PC-9 (cell line): ENCODE data around the gene ARID5B. TPM values are rescaled to one million over a fixed set of nuclear protein-coding genes. Genes with fewer than 3 reads are reported as not detected.

Source experiments
- BruUV-seq: library from RNA; stranded (reverse); fragments of 400-500 nt; replicated peaks from 2 replicates; lab custom pipeline; 2021; lab: Mats Ljungman, UMichigan
- CTCF ChIA-PET: fragments of 300-600 bp; sonication (Branson Sonifier 250); formaldehyde crosslinking; loops from one replicate; lab custom pipeline; 2022; ENCODE audit warnings: antibody characterized with exemption; lab: Charles Lee
- POLR2A ChIA-PET: fragments of 300-600 bp; sonication (Branson Sonifier 250); formaldehyde crosslinking; loops from one replicate; lab custom pipeline; 2022; ENCODE audit warnings: antibody characterized with exemption; ENCODE audit not compliant: unreplicated experiment; lab: Charles Lee
- DNase-seq, 2 experiments: peaks; one replicate each; pipeline versions ENCODE4 v3.0.0 to v3.0.0-alpha.2; 2015 to 2022; ENCODE audit warnings: mixed read lengths in 1 of 2
- H2AFZ ChIP-seq: fragments of 200-600 bp; sonication (generic); 2 replicates; pipeline ENCODE4 v1.8.1; 2017; ENCODE audit warnings: antibody characterized with exemption
- H3F3A ChIP-seq: fragments of 200-600 bp; sonication (generic); 2 replicates; pipeline ENCODE4 v1.8.1; 2017; ENCODE audit warnings: antibody characterized with exemption, mild to moderate bottlenecking, low read depth; ENCODE audit not compliant: insufficient read depth
- H3K27ac ChIP-seq: fragments of 200-600 bp; sonication (generic); 2 replicates; pipeline ENCODE4 v1.6.1; 2016; ENCODE audit warnings: mixed run types
- H3K27me3 ChIP-seq: fragments of 200-600 bp; sonication (generic); 2 replicates; pipeline ENCODE4 v1.6.1; 2016; ENCODE audit warnings: low read depth, mixed run types; ENCODE audit not compliant: insufficient read depth
- H3K36me3 ChIP-seq: fragments of 200-600 bp; sonication (generic); 2 replicates; pipeline ENCODE4 v1.6.1; 2016; ENCODE audit warnings: low read depth, mixed run types
- H3K4me1 ChIP-seq: fragments of 200-600 bp; sonication (generic); replicated peaks from 2 replicates; pipeline ENCODE4 v1.6.1; 2016; ENCODE audit warnings: mixed run types; ENCODE audit not compliant: insufficient read depth
- H3K4me2 ChIP-seq: fragments of 200-600 bp; sonication (generic); 2 replicates; pipeline ENCODE4 v1.6.1; 2017; ENCODE audit warnings: mixed run types
- H3K4me3 ChIP-seq: fragments of 200-600 bp; sonication (generic); 2 replicates; pipeline ENCODE4 v1.6.1; 2016; ENCODE audit warnings: mixed run types
- H3K79me2 ChIP-seq: fragments of 200-600 bp; sonication (generic); 2 replicates; pipeline ENCODE4 v1.6.1; 2017; ENCODE audit warnings: low read depth, mixed run types
- H3K9me2 ChIP-seq: fragments of 200-600 bp; sonication (generic); 2 replicates; pipeline ENCODE4 v1.8.1; 2017; ENCODE audit warnings: mild to moderate bottlenecking; ENCODE audit not compliant: insufficient read depth
- H3K9me3 ChIP-seq: fragments of 200-600 bp; sonication (generic); 2 replicates; pipeline ENCODE4 v1.8.1; 2016; ENCODE audit warnings: low read depth; ENCODE audit not compliant: insufficient read depth
- H4K20me1 ChIP-seq: fragments of 200-600 bp; sonication (generic); 2 replicates; pipeline ENCODE4 v1.8.1; 2017; ENCODE audit not compliant: insufficient read depth
- EZH2 ChIP-seq: fragments of 200-600 bp; sonication (generic); IDR thresholded peaks from 2 replicates; pipeline ENCODE4 v1.8.0; 2017; ENCODE audit warnings: antibody characterized with exemption, low read depth
- intact Hi-C: fragments of 100-400 bp; cut with micrococcal nuclease; formaldehyde crosslinking; loops from one replicate; pipeline ENCODE4 v1.10.0; 2022; ENCODE audit not compliant: unreplicated experiment
- total RNA-seq: library from RNA; stranded (reverse); gene quantifications from 2 replicates; pipeline ENCODE4 v1.2.3, GENCODE V29; 2021
- TF ChIP-seq, protein P1 (sequence below): fragments of 200-600 bp; sonication (generic); conservative IDR thresholded peaks from 2 replicates; pipeline ENCODE4 v1.6.1; 2017; ENCODE audit warnings: mixed run types, antibody characterized with exemption, mild to moderate bottlenecking, moderate library complexity

Gene ARID5B
- total RNA-seq, 1 experiment from 2014 or later = 7.4 TPM

- no peak for DNase-seq
- H3K4me2 ChIP-seq = peak overlapping the region; percentile 56
- H3K27ac ChIP-seq = peak overlapping the region; percentile 54
- intact Hi-C loops = loop anchor here (5.0 kb wide), 3 partner anchors 42 to 172 kb away; no protein-coding TSS in a partner anchor
- TF ChIP-seq, protein P1, sequence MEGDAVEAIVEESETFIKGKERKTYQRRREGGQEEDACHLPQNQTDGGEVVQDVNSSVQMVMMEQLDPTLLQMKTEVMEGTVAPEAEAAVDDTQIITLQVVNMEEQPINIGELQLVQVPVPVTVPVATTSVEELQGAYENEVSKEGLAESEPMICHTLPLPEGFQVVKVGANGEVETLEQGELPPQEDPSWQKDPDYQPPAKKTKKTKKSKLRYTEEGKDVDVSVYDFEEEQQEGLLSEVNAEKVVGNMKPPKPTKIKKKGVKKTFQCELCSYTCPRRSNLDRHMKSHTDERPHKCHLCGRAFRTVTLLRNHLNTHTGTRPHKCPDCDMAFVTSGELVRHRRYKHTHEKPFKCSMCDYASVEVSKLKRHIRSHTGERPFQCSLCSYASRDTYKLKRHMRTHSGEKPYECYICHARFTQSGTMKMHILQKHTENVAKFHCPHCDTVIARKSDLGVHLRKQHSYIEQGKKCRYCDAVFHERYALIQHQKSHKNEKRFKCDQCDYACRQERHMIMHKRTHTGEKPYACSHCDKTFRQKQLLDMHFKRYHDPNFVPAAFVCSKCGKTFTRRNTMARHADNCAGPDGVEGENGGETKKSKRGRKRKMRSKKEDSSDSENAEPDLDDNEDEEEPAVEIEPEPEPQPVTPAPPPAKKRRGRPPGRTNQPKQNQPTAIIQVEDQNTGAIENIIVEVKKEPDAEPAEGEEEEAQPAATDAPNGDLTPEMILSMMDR = no peak
- TF ChIP-seq EZH2 = no peak
- H3K9me3 ChIP-seq = peaks cover 3% of the 10 kb centered on the region; the same call in 1 of the 2 replicates
- POLR2A ChIA-PET = no interaction called here
- H3K27me3 ChIP-seq = no peaks in the 10 kb centered on the region
- H4K20me1 ChIP-seq = no peaks in the 10 kb centered on the region
- peaks cover 18% of the 10 kb centered on the region; the same call in 1 of the 2 replicates for H3K36me3 ChIP-seq
- H3K79me2 ChIP-seq = no peaks in the 10 kb centered on the region
- H3F3A ChIP-seq = peaks cover 52% of the 10 kb centered on the region
- BruUV-seq = no TSS peak
- H3K4me3 ChIP-seq = no peak overlapping the region
- CTCF ChIA-PET = no interaction called here
- H3K4me1 ChIP-seq = peaks cover 67% of the 10 kb centered on the region
- H3K9me2 ChIP-seq = no peaks in the 10 kb centered on the region
- H2AFZ ChIP-seq = no peak overlapping the region
Observed at GRCh38 chr10:61939902-61940301, 38.4 kb downstream of the ARID5B start.

DNA sequence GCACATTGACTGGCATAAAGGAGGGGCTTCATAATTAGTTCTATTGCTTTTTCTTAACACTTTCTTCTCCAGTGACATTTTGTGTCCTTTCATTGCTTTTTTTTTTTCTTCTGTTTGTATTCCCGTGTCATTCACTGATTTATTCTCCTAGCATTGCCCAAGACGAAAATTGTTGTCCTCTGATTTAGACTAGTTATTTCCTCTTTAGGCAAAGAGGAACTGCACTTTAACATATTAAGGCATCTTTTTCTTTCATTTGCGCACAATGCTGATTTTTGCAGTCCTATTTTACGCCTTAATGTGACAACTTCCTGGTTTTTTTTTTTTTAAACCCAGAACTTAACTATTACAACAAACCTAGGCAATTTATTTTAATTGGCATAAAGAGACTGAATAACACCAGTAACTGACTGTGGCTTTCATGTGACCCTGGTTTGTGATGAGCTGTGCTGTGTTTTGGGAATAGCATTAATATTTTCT, 39.7 kb downstream of the ARID5B start:
- Histone ChIP-seq H3K27me3 (no peaks in the 10 kb centered on the region), H3K9me3 (peaks cover 3% of the 10 kb centered on the region; the same call in 1 of the 2 replicates), H3K36me3 (peaks cover 18% of the 10 kb centered on the region; the same call in 1 of the 2 replicates), H3K4me1 (peaks cover 73% of the 10 kb centered on the region), H3K27ac (no peak overlapping the region), H3F3A (peaks cover 52% of the 10 kb centered on the region), H4K20me1 (no peaks in the 10 kb centered on the region), H3K79me2 (no peaks in the 10 kb centered on the region), H3K4me3 (no peak overlapping the region), H3K4me2 (no peak overlapping the region), H3K9me2 (no peaks in the 10 kb centered on the region), H2AFZ (no peak overlapping the region)
- no TSS peak for BruUV-seq
- TF ChIP-seq EZH2 = no peak
- TF ChIP-seq, protein P1 = no peak
- DNase-seq = no peak
- ChIA-PET POLR2A (no interaction called here), CTCF (no interaction called here)
- intact Hi-C loops = loop anchor here (5.0 kb wide), 3 partner anchors 41 to 171 kb away; no protein-coding TSS in a partner anchor

- Histone ChIP-seq H3K9me3 (peaks cover 3% of the 10 kb centered on the region; the same call in 1 of the 2 replicates), H3K4me1 (peaks cover 63% of the 10 kb centered on the region), H3K36me3 (peaks cover 18% of the 10 kb centered on the region; the same call in 1 of the 2 replicates), H3K79me2 (no peaks in the 10 kb centered on the region), H3F3A (peaks cover 42% of the 10 kb centered on the region), H3K4me3 (peak overlapping the region; percentile 37; the same call in 1 of the 2 replicates), H3K27ac (peak overlapping the region; percentile 83), H3K27me3 (no peaks in the 10 kb centered on the region), H4K20me1 (no peaks in the 10 kb centered on the region), H3K4me2 (peak overlapping the region; percentile 75), H2AFZ (peak overlapping the region; percentile 20; the same call in 1 of the 2 replicates), H3K9me2 (no peaks in the 10 kb centered on the region)
- ChIA-PET CTCF (interaction anchor here (0.6 to 0.7 kb wide), 4 partner anchors 12 to 319 kb away, joined by 3 to 4 read pairs (median 3); no protein-coding TSS in a partner anchor), POLR2A (interaction anchor here (0.6 to 0.7 kb wide), 3 partner anchors 272 to 1939 kb away, joined by 3 to 11 read pairs (median 3); no protein-coding TSS in a partner anchor)
- intact Hi-C loops = loop anchor here (1.0 to 5.0 kb wide), 7 partner anchors 39 to 298 kb away; no protein-coding TSS in a partner anchor
- BruUV-seq = TSS peak; percentile 63
- DNase-seq = peak in 1 of 2 experiments; percentile 72
- TF ChIP-seq, protein P1 = no peak
- no peak for TF ChIP-seq EZH2
Observed at GRCh38 chr10:61942604-61943461, 41.3 kb downstream of the ARID5B start.
